ENCODE measurements around the gene CCDC3.
"Not testable (repeated sequence)": the region's sequence is repeated elsewhere in the genome, so short reads cannot be mapped to it uniquely, and the experiment has no call there.

The CCDC3 gene

GRCh38 chr10:12887780-12888179 is 113.7 kb downstream of the CCDC3 start:
- no peak for DNase-seq (ENCODE audit: low read depth)

DNA sequence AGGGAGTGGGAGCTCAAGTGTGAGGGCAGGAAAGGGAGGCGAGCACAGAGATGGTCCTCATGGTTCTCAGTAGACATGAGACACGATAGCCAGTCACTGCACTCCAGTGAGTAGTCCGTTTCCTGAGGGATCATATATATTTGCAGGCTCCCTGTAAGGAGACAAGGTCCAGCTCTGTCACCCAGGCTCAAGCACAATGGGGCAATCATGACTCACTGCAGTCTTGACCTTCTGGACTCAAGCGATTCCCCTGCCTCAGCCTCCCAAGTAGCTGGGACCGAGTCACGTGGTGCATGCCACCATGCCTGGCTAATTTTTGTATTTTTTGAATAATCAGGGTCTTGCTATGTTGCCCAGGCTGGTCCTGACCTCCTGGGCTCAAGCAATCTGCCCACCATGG is 116.7 kb downstream of the CCDC3 start:
- no peak for DNase-seq (ENCODE audit: low read depth)

GRCh38 chr10:12880423-12880822 is 121.1 kb downstream of the CCDC3 start:
- no peak for DNase-seq (ENCODE audit: low read depth)

- no peak for DNase-seq (ENCODE audit: low read depth)
Observed at GRCh38 chr10:12877150-12877549, 124.4 kb downstream of the CCDC3 start.

GRCh38 chr10:12876266-12876665 is 125.2 kb downstream of the CCDC3 start:
- DNase-seq (ENCODE audit: low read depth), result no peak

DNA sequence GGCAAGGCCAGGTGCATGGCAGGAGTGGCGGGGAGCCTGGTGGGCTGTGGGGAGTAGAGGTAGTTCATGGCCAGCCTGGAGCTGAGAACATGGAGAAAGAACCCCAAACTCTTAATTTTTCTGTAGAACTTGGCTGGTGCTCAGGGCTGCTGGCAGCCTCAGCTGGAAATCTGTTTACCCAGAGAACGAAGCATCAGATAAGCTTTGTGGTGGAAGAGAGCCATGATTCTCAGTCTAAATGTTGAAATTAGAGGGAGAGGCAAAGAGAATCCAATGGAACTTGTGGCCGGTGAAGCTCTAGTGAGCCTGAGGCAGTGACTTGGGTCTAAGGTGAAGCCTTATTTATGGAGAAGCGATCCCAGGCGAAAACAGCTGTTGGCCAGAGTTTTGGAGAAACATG is 126.4 kb downstream of the CCDC3 start:
- DNase-seq (ENCODE audit: low read depth), result no peak

GRCh38 chr10:12874501-12874900 is 127.0 kb downstream of the CCDC3 start:
- no peak for DNase-seq (ENCODE audit: low read depth)

GRCh38 chr10:12873172-12873571 is 128.3 kb downstream of the CCDC3 start:
- DNase-seq (ENCODE audit: low read depth), result no peak

GRCh38 chr10:12872577-12872976 is 128.9 kb downstream of the CCDC3 start:
- DNase-seq (ENCODE audit: low read depth), result no peak

DNA sequence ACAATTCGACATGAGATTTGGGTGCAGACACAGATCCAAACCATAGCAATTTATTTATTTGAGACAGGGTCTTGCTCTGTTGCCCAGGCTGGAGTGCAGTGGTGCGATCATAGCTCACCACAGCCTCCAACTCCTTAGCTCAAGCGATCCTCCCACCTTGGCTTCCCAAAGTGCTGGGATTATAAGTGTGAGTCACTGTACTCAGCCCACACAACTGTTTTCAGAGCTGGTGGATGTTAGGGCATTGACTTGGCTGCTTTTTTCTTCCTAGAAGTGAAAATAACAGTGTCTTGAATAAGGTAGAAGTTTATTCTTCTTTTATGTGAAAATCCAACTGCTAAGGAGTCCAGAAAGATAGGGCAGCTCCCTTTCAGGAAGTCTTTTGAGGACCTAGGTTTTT is 132.1 kb downstream of the CCDC3 start:
- no peak for DNase-seq (ENCODE audit: low read depth)

DNA sequence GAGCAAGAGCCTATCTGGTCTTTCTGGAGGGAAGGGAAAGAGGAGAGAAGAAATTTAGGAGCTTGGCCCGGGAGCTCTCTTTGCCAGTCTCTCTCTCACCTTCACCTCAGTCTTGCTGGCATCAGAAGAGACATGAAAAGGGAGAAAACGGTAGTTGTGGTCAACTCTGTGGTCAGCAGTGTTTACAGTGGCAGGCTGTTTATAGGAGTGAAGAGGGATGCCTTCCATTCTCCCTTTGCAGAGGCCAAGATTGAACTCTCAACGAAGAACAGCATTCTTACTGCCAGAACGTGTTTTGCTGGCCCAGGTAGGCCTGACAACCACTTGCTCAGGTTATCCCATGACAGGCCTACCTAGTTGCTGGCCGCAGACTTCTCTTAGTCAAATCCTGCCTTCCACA is 133.3 kb downstream of the CCDC3 start:
- DNase-seq (ENCODE audit: low read depth), result no peak

- DNase-seq (ENCODE audit: low read depth), result not testable (repeated sequence)
Observed at GRCh38 chr10:12865515-12865914, 136.0 kb downstream of the CCDC3 start.

DNA sequence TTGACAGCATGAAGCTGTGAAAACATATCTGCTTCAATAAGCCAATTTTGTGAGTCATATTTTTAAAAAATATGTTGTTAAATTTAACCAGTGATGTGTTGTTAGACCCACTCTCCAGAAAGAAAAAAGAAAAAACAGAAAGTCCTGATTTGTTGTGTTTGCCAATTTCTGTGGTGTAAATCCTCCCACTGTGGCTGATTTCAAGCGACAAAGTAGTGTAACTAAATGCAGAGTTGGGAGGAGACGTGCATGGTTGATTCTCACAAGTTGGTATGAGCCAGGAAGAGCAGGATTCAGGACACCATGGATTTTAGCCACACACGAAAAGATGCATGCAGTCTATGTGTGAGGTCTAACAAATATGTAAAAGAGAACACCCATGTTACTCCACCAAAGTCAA is 139.1 kb downstream of the CCDC3 start:
- no peak for DNase-seq (ENCODE audit: low read depth)

GRCh38 chr10:12854988-12855387 is 146.5 kb downstream of the CCDC3 start:
- no peak for DNase-seq (ENCODE audit: low read depth)

DNA sequence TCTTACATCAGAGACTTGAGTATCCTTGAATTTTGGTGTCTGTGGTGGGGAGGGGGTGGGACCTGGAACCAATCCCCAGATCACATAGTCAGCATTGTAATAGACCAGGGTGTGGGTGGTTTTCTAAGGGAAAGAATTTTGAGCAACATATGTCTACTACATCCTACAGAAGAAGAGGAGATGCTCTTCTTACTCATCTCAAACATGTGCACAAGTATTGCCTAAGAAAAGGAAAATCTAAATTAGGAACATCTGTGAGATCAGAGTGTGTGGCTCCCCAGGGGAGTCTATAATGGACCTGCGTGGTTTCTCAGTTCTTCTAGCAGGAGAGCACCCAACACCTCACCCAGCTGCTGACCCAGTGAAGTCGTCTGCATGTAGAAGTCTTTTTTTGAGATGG is 148.8 kb downstream of the CCDC3 start:
- no peak for DNase-seq (ENCODE audit: low read depth)

DNA sequence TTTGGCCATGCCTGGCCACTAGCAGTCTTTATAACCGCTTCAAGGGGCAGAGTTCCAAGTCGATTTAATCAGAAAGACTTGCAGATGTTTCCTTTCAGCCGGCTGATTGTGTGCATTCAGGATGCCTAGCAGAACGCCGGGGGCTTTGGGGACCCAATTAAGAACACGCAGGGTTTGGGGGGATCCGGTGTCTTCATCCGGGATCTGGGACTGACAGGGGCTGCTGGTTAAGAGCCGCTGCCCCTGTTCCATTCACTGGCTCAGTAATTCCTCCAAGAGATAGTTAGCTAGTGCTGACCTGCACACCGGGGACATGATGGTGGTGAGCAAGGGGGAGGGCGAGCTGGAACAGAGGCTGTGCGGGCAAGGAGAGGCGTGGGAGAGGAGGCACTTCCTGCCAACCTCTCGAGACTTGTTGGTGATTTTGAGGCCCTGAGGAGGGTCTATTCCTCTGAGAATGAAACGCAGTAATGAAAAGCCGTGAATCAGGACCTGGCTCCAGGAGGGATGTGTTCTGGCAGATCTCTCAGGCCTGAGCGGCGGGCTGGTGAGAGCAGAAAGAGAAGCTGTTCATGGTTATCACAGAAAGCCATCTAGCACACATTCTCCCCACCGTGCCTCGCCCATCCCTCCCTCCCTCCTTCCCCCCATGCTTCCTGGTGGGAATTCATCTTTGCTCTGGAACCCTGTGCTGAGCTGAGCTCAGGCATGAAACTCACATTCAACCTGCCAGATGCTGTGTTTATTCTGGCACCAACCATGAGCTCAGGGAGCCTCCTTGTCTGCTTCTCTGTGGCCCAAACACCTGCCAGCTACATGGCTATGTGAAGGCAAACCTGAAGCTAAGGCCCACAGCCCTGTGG is 152.0 kb downstream of the CCDC3 start:
- no peak for DNase-seq (ENCODE audit: low read depth)

- DNase-seq (ENCODE audit: low read depth), result no peak
Observed at GRCh38 chr10:12848439-12849173, 152.9 kb downstream of the CCDC3 start.

- DNase-seq (ENCODE audit: low read depth), result no peak
Observed at GRCh38 chr10:12847361-12847975, 154.0 kb downstream of the CCDC3 start.

- DNase-seq (ENCODE audit: low read depth), result no peak
Observed at GRCh38 chr10:12846718-12847117, 154.8 kb downstream of the CCDC3 start.

Measured in stimulated activated CD8-positive, alpha-beta memory T cell treated with anti-CD3 and anti-CD28 coated beads, Interleukin-12 subunit alpha, Interleukin-12 subunit beta, amount 100 ng/mL, for 4 hours (primary cell).